ENCODE data around the gene PCBP3. TPM values are rescaled to one million over a fixed set of nuclear protein-coding genes. Genes with fewer than 3 reads are reported as not detected.

PCBP3 gene
- total RNA-seq, 1 experiment from 2014 or later: 10.9 TPM

DNA sequence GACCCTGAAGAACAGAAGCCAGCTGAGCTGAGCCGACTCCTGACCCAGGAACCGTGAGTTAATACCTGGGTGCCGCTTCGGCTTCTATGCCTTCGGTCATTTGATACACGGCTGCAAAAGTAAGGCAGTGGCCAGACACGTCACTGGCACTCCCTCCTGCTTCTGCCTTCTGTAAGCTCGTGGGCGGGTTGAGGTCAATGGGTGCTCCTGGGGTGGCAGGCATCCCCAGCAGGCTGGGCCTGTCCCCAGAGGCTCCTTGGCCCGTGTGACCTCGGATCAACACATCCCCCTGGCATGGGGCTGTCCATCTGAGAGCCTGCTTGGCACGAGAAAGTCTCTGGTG, 302.3 kb downstream of the PCBP3 start:
- Histone ChIP-seq H3K79me1 (ENCODE audit: insufficient read depth, low read depth, low read length, poor library complexity, severe bottlenecking) (no peaks in the 10 kb centered on the region), H3K23ac (ENCODE audit: insufficient read length, low read depth, low read length) (no peak overlapping the region), H3K27ac (ENCODE audit: insufficient read length, low read depth, low read length) (no peak overlapping the region), H3K9me3 (ENCODE audit: control insufficient read depth, low read depth, low read length) (no peaks in the 10 kb centered on the region), H3T11ph (ENCODE audit: low read length) (no peak overlapping the region), H3K4ac (ENCODE audit: low read depth, low read length) (no peak overlapping the region), H3K4me1 (ENCODE audit: insufficient read depth, low read length) (no peaks in the 10 kb centered on the region), H3K14ac (ENCODE audit: insufficient read depth, low read length) (no peak overlapping the region), H3K4me2 (ENCODE audit: insufficient read depth, insufficient read length, low read length) (no peak overlapping the region), H3K23me2 (ENCODE audit: insufficient read length, low read depth, low read length, poor library complexity, severe bottlenecking) (no peaks in the 10 kb centered on the region), H3K27me3 (ENCODE audit: insufficient read depth, low read length) (no peaks in the 10 kb centered on the region), H4K5ac (ENCODE audit: insufficient read length, low read depth, low read length) (no peak overlapping the region), H2BK20ac (ENCODE audit: low read depth, low read length, poor library complexity, severe bottlenecking) (no peak overlapping the region), H2AK5ac (ENCODE audit: insufficient read length, low read length) (no peak overlapping the region), H4K91ac (ENCODE audit: insufficient read length, low read depth, low read length) (no peak overlapping the region), H2BK12ac (ENCODE audit: insufficient read length, low read depth, low read length) (no peak overlapping the region), H4K8ac (replicated peaks; ENCODE audit: insufficient read length, low read depth, low read length) (no peak overlapping the region), H3K79me2 (ENCODE audit: insufficient read depth, low read length) (no peaks in the 10 kb centered on the region), H3K9ac (ENCODE audit: extremely low read depth, insufficient read length, low read length) (no peak overlapping the region), H2BK5ac (ENCODE audit: insufficient read length, low read length) (no peak overlapping the region), H2BK15ac (ENCODE audit: low read depth, low read length) (no peak overlapping the region), H2BK120ac (ENCODE audit: low read depth, low read length, poor library complexity, severe bottlenecking) (no peak overlapping the region), H2AFZ (ENCODE audit: low read length) (no peak overlapping the region), H3K18ac (ENCODE audit: insufficient read length, low read depth, low read length) (no peak overlapping the region), H4K20me1 (ENCODE audit: control insufficient read depth, insufficient read depth, insufficient read length) (no peaks in the 10 kb centered on the region), H3K56ac (ENCODE audit: insufficient read length, low read depth, low read length) (no peak overlapping the region)
- DNase-seq: no peak
- Mint-ChIP-seq H3K27me3 (ENCODE audit: low read depth) (peaks cover 26% of the 10 kb centered on the region), H3K4me1 (peaks cover 7 to 12% of the 10 kb centered on the region in 2 experiments), H3K27ac (no peak overlapping the region; a peak in 1 of 7 replicates), H3K4me3 (no peak overlapping the region), H3K36me3 (ENCODE audit: insufficient read depth in 1 of 3, low read depth in 3 of 3) (no peaks in the 10 kb centered on the region), H3K9me3 (no peaks in the 10 kb centered on the region; a peak in 1 of 5 replicates)
- TF ChIP-seq, protein P1, sequence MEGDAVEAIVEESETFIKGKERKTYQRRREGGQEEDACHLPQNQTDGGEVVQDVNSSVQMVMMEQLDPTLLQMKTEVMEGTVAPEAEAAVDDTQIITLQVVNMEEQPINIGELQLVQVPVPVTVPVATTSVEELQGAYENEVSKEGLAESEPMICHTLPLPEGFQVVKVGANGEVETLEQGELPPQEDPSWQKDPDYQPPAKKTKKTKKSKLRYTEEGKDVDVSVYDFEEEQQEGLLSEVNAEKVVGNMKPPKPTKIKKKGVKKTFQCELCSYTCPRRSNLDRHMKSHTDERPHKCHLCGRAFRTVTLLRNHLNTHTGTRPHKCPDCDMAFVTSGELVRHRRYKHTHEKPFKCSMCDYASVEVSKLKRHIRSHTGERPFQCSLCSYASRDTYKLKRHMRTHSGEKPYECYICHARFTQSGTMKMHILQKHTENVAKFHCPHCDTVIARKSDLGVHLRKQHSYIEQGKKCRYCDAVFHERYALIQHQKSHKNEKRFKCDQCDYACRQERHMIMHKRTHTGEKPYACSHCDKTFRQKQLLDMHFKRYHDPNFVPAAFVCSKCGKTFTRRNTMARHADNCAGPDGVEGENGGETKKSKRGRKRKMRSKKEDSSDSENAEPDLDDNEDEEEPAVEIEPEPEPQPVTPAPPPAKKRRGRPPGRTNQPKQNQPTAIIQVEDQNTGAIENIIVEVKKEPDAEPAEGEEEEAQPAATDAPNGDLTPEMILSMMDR (conservative IDR thresholded peaks at IDR 0.05): no peak
- WGBS (ENCODE audit: extremely low coverage, insufficient read length, low lambda C conversion rate): no CpG with 5 or more reads among the region's 12 CpGs
